Natural killer cell (primary cell): Measurements from ENCODE around the gene YJEFN3. TPM values are rescaled to one million over a fixed set of nuclear protein-coding genes. Genes with fewer than 3 reads are reported as not detected.

ENCODE experiments used
- ATAC-seq, 3 donors: fragments of 150-1000 bp in 2 of 3; fragments of 200-7000 bp in 1 of 3; cut with Tn5 transposase; 1 replicate in 1 of 3; 2 replicates in 2 of 3; pipeline ENCODE4 v1.10.0; 2021; ENCODE audit warnings: mild to moderate bottlenecking in 2 of 3, moderate library complexity in 2 of 3
- DNase-seq, 2 donors: peaks; one replicate each; pipeline versions ENCODE4 v3.0.0 to v3.0.0-alpha.2; 2013 to 2021; ENCODE audit warnings: mixed read lengths in 1 of 2
- H3K27ac ChIP-seq: one replicate; pipeline ENCODE4 v1.5.1; 2013; ENCODE audit warnings: mild to moderate bottlenecking, low read length
- H3K27me3 ChIP-seq: one replicate; pipeline ENCODE4 v1.6.1; 2013; ENCODE audit warnings: low read length; ENCODE audit not compliant: control insufficient read depth, insufficient read depth
- H3K36me3 ChIP-seq: one replicate; pipeline ENCODE4 v1.6.1; 2013; ENCODE audit warnings: low read length; ENCODE audit not compliant: control insufficient read depth, insufficient read depth
- H3K4me1 ChIP-seq: one replicate; pipeline ENCODE4 v1.6.1; 2013; ENCODE audit warnings: low read length; ENCODE audit not compliant: control insufficient read depth, insufficient read depth
- H3K4me3 ChIP-seq: one replicate; pipeline ENCODE4 v1.5.1; 2013; ENCODE audit warnings: low read length
- H3K9me3 ChIP-seq: one replicate; pipeline ENCODE4 v1.6.1; 2013; ENCODE audit warnings: low read length; ENCODE audit not compliant: control insufficient read depth, insufficient read depth
- H3K27ac Mint-ChIP-seq, 2 donors: one replicate each; pipeline ENCODE4 v1.8.0; 2022; ENCODE audit warnings: mild to moderate bottlenecking in 2 of 2, mixed read lengths in 2 of 2, moderate library complexity in 1 of 2
- H3K27me3 Mint-ChIP-seq, 2 donors: one replicate each; pipeline ENCODE4 v1.8.0; 2022; ENCODE audit warnings: low read depth in 2 of 2, mixed read lengths in 2 of 2
- H3K36me3 Mint-ChIP-seq: one replicate; pipeline ENCODE4 v1.8.0; 2022; ENCODE audit warnings: mixed read lengths
- H3K4me1 Mint-ChIP-seq, 2 donors: one replicate each; pipeline ENCODE4 v1.8.0; 2022; ENCODE audit warnings: mixed read lengths in 2 of 2
- H3K4me3 Mint-ChIP-seq: one replicate; pipeline ENCODE4 v1.8.0; 2022; ENCODE audit warnings: mild to moderate bottlenecking, moderate library complexity, mixed read lengths
- H3K9me3 Mint-ChIP-seq, 2 donors: one replicate each; pipeline ENCODE4 v1.8.0; 2022; ENCODE audit warnings: mixed read lengths in 2 of 2
- CTCF ChIP-seq: fragments of 200-600 bp; IDR thresholded peaks from one replicate; pipeline ENCODE4 v1.8.0; 2022; ENCODE audit warnings: antibody characterized with exemption
- WGBS: methylation state at CpG from one replicate; pipeline ENCODE4 v1.1.7; 2013; ENCODE audit warnings: missing lambda C conversion rate; ENCODE audit not compliant: insufficient coverage; 5-methylcytosine and 5-hydroxymethylcytosine counted together
- intact Hi-C: fragments of 100-400 bp; cut with micrococcal nuclease; formaldehyde crosslinking; loops from one replicate; pipeline ENCODE4 v1.14.2; 2022
- total RNA-seq, 4 donors: library from RNA; stranded (reverse); fragments of 120-200 nt in 1 of 4; gene quantifications; one replicate each; pipeline versions ENCODE4 v1.2.3 to v1.2.4, GENCODE V29; 2013 to 2022

Gene YJEFN3
- total RNA-seq, 3 donors from 2014 or later (not counting 1 experiment from before 2014, with no cell fraction given), result 4.0 to 6.0 (median 4.3) TPM

DNA sequence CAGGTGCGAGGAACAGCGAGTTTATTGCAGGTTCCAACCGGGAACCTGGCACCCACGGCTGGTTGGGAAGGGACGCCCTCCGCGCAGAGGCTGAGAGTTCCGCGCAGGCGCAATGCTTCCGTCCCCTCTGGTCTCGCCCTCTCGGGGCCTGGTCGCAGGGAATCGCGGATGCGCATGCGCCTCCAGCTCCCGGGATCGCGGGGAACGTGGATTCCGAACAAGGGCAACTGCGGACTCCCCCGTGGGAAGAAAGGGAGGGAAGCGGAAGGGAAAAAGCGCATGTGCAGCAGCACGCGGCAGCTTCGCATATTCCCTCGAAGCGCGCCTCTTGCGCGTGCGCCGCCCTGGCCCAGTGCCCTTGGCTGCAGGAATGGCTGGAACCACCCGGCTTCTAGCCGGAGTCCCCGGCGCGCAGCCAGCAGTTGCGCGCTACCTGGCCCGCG, 14.5 kb upstream of the YJEFN3 start:
- no peaks in the 10 kb centered on the region for H3K36me3 Mint-ChIP-seq
- no peak for TF ChIP-seq CTCF
- Histone ChIP-seq H3K27me3 (no peaks in the 10 kb centered on the region), H3K9me3 (no peaks in the 10 kb centered on the region), H3K4me1 (peaks cover 26% of the 10 kb centered on the region), H3K36me3 (peaks cover under 1% of the 10 kb centered on the region), H3K27ac (no peak overlapping the region), H3K4me3 (no peak overlapping the region)
- H3K27ac Mint-ChIP-seq, result no peak overlapping the region
- peaks cover 2 to 11% of the 10 kb centered on the region in 2 donors for H3K4me1 Mint-ChIP-seq
- H3K9me3 Mint-ChIP-seq, result no peaks in the 10 kb centered on the region
- DNase-seq (peak in 1 of 2 donors; percentile 40), ATAC-seq (no peak)
- peak overlapping the region; percentile 65 for H3K4me3 Mint-ChIP-seq
- intact Hi-C loops, result no loop called here
- H3K27me3 Mint-ChIP-seq, result no peaks in the 10 kb centered on the region
- WGBS, result 48% methylated on average over 46 of the region's 46 CpGs

DNA sequence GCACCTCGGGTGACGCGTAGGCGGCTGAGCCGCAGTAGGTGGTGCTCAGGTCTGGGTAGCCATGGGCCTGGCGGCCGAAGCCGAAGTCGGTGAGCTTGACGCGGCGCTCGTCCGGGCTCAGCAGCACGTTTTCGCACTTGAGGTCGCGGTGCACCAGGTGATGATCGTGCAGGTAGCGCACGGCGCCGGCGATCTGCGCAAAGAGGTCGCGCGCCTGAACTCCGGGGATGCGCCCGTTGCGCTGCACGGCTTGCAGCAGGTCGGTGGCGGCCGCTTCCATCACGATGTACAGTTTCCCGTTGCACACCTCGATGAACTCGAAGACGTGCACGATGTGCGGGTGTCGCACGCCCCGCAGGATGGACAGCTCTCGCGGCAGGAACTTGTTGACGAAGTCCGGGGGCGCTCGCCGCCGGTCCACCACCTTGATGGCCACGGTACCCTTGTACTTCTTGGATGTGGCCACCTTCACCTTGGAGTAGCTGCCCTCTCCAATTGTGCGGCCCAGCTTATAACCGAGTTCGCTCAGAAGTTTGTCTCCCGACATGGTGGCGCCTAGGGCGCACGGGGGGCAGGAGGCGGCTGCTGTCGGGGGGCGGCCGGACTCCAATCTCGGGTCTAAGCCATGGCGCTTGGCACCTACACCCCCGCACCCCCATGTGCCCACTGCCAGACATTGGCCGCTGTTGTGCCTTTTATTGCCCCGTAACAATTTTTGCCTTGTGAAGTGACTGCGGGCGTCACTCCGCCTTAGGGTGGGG, 13.7 kb upstream of the YJEFN3 start, which contains the start of gene TSSK6:
TSS of gene TSSK6 (minus strand) at position 668 of the 761 bp plus-strand sequence. CDS start at position 547, 121 bp downstream.
- Histone ChIP-seq H3K36me3 (peaks cover 4% of the 10 kb centered on the region), H3K27me3 (no peaks in the 10 kb centered on the region), H3K27ac (peak within 1 kb of the TSS; percentile 71), H3K4me3 (peak within 1 kb of the TSS; percentile 70), H3K4me1 (peaks cover 31% of the 10 kb centered on the region), H3K9me3 (no peaks in the 10 kb centered on the region)
- ATAC-seq (no peak), DNase-seq (no peak)
- 91% methylated on average over 74 of the region's 74 CpGs for WGBS
- Mint-ChIP-seq H3K4me3 (peak within 1 kb of the TSS; percentile 95), H3K4me1 (peaks cover 7 to 19% of the 10 kb centered on the region in 2 donors), H3K36me3 (no peaks in the 10 kb centered on the region), H3K9me3 (no peaks in the 10 kb centered on the region), H3K27ac (peak within 1 kb of the TSS; percentile 91 to 94), H3K27me3 (no peaks in the 10 kb centered on the region)
- intact Hi-C loops, result no loop called here
- no peak for TF ChIP-seq CTCF

GRCh38 chr19:19515642-19516519, 12.8 kb upstream of the YJEFN3 start, which contains the start of gene NDUFA13:
NDUFA13 (plus strand) TSS chr19:19516225; CDS start chr19:19516239, 14 bp downstream.
- H3K4me1 ChIP-seq, result peaks cover 31% of the 10 kb centered on the region
- Mint-ChIP-seq H3K27me3 (no peaks in the 10 kb centered on the region), H3K36me3 (no peaks in the 10 kb centered on the region), H3K27ac (peak within 1 kb of the TSS; percentile 91 to 94), H3K9me3 (no peaks in the 10 kb centered on the region), H3K4me3 (peak within 1 kb of the TSS; percentile 95), H3K4me1 (peaks cover 11 to 23% of the 10 kb centered on the region in 2 donors)
- DNase-seq, result peak; percentile 97 to 98
- peak within 1 kb of the TSS; percentile 71 for H3K27ac ChIP-seq
- no peaks in the 10 kb centered on the region for H3K27me3 ChIP-seq
- no peaks in the 10 kb centered on the region for H3K9me3 ChIP-seq
- H3K4me3 ChIP-seq, result peak within 1 kb of the TSS; percentile 70
- intact Hi-C loops, result no loop called here
- TF ChIP-seq CTCF, result no peak
- peaks cover 4% of the 10 kb centered on the region for H3K36me3 ChIP-seq
- WGBS, result 7% methylated on average over 61 of the region's 61 CpGs
- ATAC-seq, result peak; percentile 94 to 97 (median 96)
